Heart left ventricle (tissue), 13 donors: ENCODE data around the gene PCNP.

Experiments used
- POLR2A ChIP-seq, 2 donors: fragments of 450-650 bp; IDR thresholded peaks; one replicate each; pipeline ENCODE4 v1.6.1; 2017; ENCODE audit warnings: antibody characterized with exemption in 2 of 2, mild to moderate bottlenecking in 2 of 2, moderate library complexity in 2 of 2
- TF ChIP-seq, protein P1 (sequence below), 12 donors: fragments of 200-600 bp; sonication (generic) in 4 of 12; IDR thresholded peaks; one replicate each; pipeline versions ENCODE4 v1.5.0 to v1.8.0; 2018 to 2022; ENCODE audit warnings: antibody characterized with exemption in 12 of 12, mild to moderate bottlenecking in 5 of 12
- donor health status: ischemic (EF 13 %, LVEDD 7.1; RV severe dilation, severe dysfunction).
- donor health status: DM: no; HTN: yes; CAD: no.
- donor health status: DM: no; HTN: no; CAD: no.
- donor health status: ischemic (EF 25% LVEDD 6.9; RV normal size, moderate dysfunction).
- donor health status: ischemic (EF 25% LVEDD 5.7; RV mildly dilated, moderate dysfunction).
- donor health status: ischemic (EF 35%, LVEDD 5.7; RV mildly dilated, moderate dysfunction).
- donor health status: nonischemic (EF 11% LVEDD 7.7; RV severe dilation, severe dysfunction).
- donor health status: DM: yes; HTN: yes; CAD: no.
- donor health status: PGD.
- donor health status: ischemic (EF 29% LVEDD 5.4; RV normal size, mild dysfunction).
- donor health status: nonischemic (EF 23%, LVEDD 6.1; RV moderate dilation, normal function).

DNA sequence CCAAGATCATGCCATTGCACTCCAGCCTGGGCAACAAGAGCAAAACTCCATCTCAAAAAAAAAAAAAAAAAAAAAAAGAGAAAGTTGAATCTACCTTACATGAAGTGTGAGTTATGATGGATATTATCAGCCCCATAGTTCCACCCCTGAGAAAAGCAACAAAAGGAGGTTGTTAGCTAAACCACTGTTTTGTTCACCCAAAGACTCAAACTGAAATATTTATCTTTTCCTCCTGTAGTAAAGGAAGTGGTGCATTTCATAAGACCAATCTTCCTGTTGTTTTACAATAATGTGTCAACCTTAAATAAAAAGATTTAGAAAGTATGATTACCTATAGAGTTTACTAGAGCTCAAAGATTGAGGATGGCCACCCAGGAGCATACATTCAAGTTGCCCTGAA lies 31.0 kb upstream of the PCNP start:
- no peak for TF ChIP-seq POLR2A (IDR thresholded peaks at IDR 0.05)
- TF ChIP-seq, protein P1, sequence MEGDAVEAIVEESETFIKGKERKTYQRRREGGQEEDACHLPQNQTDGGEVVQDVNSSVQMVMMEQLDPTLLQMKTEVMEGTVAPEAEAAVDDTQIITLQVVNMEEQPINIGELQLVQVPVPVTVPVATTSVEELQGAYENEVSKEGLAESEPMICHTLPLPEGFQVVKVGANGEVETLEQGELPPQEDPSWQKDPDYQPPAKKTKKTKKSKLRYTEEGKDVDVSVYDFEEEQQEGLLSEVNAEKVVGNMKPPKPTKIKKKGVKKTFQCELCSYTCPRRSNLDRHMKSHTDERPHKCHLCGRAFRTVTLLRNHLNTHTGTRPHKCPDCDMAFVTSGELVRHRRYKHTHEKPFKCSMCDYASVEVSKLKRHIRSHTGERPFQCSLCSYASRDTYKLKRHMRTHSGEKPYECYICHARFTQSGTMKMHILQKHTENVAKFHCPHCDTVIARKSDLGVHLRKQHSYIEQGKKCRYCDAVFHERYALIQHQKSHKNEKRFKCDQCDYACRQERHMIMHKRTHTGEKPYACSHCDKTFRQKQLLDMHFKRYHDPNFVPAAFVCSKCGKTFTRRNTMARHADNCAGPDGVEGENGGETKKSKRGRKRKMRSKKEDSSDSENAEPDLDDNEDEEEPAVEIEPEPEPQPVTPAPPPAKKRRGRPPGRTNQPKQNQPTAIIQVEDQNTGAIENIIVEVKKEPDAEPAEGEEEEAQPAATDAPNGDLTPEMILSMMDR (IDR thresholded peaks at IDR 0.05): no peak
